Measurements from ENCODE around the gene GPR176.

Gene GPR176

DNA sequence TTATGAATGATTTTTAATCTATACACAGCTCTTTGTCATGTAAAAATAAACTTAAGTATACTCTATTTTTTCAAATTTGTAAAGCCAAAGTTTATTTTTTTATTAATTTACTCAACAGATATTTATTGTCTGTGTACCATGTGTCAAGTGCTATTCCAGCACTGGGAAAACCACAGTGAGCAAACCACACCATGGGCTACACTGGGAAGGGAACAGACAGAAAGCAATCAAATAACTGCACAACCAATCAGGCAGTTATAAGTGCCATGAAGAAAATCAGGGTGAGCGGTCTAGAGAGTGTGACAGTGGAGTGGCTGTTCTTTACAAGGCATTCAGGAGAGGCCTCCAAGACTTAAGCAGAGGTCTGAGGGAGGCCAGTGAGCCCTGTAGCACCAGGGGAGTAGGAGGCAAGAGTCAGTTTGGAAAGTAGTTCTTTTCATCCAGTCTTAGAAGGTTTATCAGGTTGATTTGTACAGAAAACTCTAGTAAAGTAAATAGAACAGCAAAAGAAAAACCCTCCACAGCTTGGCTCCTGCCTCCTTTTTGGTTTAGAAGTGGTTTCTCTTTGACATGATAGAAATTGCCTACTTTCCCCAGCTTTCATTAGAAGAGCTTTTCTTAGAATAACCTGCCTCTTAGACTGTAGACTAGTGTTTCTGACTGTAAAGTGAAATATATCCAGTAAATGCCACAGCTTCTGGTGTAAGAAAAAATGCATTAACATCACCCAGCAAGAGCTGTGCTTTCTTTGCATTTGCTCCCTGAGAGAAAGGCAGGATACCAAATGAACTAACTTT, 27.5 kb upstream of the GPR176 start:
- no peak for DNase-seq (ENCODE audit: low read depth in 1 of 2, low spot score in 1 of 2)
- H3K27ac ChIP-seq (replicated peaks) = no peak overlapping the region
- TF ChIP-seq, protein P1, sequence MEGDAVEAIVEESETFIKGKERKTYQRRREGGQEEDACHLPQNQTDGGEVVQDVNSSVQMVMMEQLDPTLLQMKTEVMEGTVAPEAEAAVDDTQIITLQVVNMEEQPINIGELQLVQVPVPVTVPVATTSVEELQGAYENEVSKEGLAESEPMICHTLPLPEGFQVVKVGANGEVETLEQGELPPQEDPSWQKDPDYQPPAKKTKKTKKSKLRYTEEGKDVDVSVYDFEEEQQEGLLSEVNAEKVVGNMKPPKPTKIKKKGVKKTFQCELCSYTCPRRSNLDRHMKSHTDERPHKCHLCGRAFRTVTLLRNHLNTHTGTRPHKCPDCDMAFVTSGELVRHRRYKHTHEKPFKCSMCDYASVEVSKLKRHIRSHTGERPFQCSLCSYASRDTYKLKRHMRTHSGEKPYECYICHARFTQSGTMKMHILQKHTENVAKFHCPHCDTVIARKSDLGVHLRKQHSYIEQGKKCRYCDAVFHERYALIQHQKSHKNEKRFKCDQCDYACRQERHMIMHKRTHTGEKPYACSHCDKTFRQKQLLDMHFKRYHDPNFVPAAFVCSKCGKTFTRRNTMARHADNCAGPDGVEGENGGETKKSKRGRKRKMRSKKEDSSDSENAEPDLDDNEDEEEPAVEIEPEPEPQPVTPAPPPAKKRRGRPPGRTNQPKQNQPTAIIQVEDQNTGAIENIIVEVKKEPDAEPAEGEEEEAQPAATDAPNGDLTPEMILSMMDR (IDR thresholded peaks at IDR 0.05; ENCODE audit: insufficient read depth, low read length) = no peak
- TF ChIP-seq POLR2AphosphoS5 (IDR thresholded peaks at IDR 0.05; ENCODE audit: low read depth) (no peak), SPI1 (IDR thresholded peaks at IDR 0.05; ENCODE audit: borderline replicate concordance, low read depth) (no peak), GABPA (IDR thresholded peaks at IDR 0.05; ENCODE audit: low read depth) (no peak)
- TF ChIP-seq, protein P2, sequence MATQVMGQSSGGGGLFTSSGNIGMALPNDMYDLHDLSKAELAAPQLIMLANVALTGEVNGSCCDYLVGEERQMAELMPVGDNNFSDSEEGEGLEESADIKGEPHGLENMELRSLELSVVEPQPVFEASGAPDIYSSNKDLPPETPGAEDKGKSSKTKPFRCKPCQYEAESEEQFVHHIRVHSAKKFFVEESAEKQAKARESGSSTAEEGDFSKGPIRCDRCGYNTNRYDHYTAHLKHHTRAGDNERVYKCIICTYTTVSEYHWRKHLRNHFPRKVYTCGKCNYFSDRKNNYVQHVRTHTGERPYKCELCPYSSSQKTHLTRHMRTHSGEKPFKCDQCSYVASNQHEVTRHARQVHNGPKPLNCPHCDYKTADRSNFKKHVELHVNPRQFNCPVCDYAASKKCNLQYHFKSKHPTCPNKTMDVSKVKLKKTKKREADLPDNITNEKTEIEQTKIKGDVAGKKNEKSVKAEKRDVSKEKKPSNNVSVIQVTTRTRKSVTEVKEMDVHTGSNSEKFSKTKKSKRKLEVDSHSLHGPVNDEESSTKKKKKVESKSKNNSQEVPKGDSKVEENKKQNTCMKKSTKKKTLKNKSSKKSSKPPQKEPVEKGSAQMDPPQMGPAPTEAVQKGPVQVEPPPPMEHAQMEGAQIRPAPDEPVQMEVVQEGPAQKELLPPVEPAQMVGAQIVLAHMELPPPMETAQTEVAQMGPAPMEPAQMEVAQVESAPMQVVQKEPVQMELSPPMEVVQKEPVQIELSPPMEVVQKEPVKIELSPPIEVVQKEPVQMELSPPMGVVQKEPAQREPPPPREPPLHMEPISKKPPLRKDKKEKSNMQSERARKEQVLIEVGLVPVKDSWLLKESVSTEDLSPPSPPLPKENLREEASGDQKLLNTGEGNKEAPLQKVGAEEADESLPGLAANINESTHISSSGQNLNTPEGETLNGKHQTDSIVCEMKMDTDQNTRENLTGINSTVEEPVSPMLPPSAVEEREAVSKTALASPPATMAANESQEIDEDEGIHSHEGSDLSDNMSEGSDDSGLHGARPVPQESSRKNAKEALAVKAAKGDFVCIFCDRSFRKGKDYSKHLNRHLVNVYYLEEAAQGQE (IDR thresholded peaks at IDR 0.05; ENCODE audit: insufficient replicate concordance, low read depth) = no peak
- no peaks in the 10 kb centered on the region for H3K27me3 ChIP-seq (ENCODE audit: insufficient read depth, poor library complexity, severe bottlenecking)
- no peak overlapping the region for H3K4me3 ChIP-seq (replicated peaks; ENCODE audit: insufficient read depth, low read length)

DNA sequence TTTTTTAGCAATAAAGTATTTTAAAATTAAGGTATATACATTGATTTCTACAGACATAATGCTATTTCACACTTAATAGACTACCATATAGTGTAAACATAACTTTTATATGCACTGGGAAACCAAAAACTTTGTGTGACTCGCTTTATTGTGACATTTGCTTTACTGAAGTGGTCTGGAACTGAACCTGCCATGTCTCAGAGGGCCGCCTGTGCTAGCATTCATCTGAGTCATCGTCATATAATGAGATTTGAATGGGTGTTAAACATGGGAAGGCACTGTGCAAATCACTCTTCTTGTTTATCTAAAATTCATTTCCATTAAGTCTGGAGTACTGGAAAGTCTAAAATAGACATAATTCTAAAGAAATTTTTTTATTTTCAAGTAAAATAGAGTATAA, 26.8 kb upstream of the GPR176 start:
- H3K27me3 ChIP-seq (ENCODE audit: insufficient read depth, poor library complexity, severe bottlenecking) = no peaks in the 10 kb centered on the region
- H3K4me3 ChIP-seq (replicated peaks; ENCODE audit: insufficient read depth, low read length) = no peak overlapping the region
- H3K27ac ChIP-seq (replicated peaks) = no peak overlapping the region
- TF ChIP-seq POLR2AphosphoS5 (IDR thresholded peaks at IDR 0.05; ENCODE audit: low read depth) = no peak
- TF ChIP-seq, protein P1 (IDR thresholded peaks at IDR 0.05; ENCODE audit: insufficient read depth, low read length) = no peak
- TF ChIP-seq, protein P2 (IDR thresholded peaks at IDR 0.05; ENCODE audit: insufficient replicate concordance, low read depth) = no peak
- no peak for TF ChIP-seq GABPA (IDR thresholded peaks at IDR 0.05; ENCODE audit: low read depth)
- no peak for TF ChIP-seq SPI1 (IDR thresholded peaks at IDR 0.05; ENCODE audit: borderline replicate concordance, low read depth)
- no peak for DNase-seq (ENCODE audit: low read depth in 1 of 2, low spot score in 1 of 2)

DNA sequence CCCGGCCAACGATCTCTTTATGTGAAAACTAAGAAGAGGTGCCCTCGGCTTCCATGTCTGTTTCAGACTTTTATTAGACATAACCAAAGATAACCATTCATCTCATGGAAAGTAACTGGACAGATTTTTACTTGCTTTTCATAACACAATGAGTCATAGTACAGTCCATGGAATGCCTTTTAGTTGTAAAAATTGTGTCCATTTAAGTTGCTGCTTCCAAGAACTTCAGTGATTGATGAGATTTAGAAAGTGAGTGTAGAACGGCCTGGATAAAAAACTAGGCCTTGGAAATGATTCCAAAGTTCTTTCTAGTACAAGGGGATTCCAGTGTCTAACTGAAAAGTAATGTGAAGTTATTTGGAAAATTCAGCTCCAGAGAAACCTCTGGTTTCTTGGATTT, 24.7 kb upstream of the GPR176 start:
- no peak for DNase-seq (ENCODE audit: low read depth in 1 of 2, low spot score in 1 of 2)
- Histone ChIP-seq H3K27ac (replicated peaks) (no peak overlapping the region), H3K27me3 (ENCODE audit: insufficient read depth, poor library complexity, severe bottlenecking) (no peaks in the 10 kb centered on the region), H3K4me3 (replicated peaks; ENCODE audit: insufficient read depth, low read length) (no peak overlapping the region)
- no peak for TF ChIP-seq GABPA (IDR thresholded peaks at IDR 0.05; ENCODE audit: low read depth)
- TF ChIP-seq, protein P1 (IDR thresholded peaks at IDR 0.05; ENCODE audit: insufficient read depth, low read length) = no peak
- no peak for TF ChIP-seq SPI1 (IDR thresholded peaks at IDR 0.05; ENCODE audit: borderline replicate concordance, low read depth)
- TF ChIP-seq, protein P2 (IDR thresholded peaks at IDR 0.05; ENCODE audit: insufficient replicate concordance, low read depth) = no peak
- no peak for TF ChIP-seq POLR2AphosphoS5 (IDR thresholded peaks at IDR 0.05; ENCODE audit: low read depth)
